ENCODE data around the gene FLNB. TPM values are rescaled to one million over a fixed set of nuclear protein-coding genes. Genes with fewer than 3 reads are reported as not detected.

Gene FLNB
- total RNA-seq, 2 experiments from 2014 or later: 14.6 TPM

GRCh38 chr3:58066842-58067241, 58.6 kb downstream of the FLNB start:
- Mint-ChIP-seq H3K9me3 (no peaks in the 10 kb centered on the region), H3K36me3 (no peaks in the 10 kb centered on the region), H3K4me1 (peaks cover 4% of the 10 kb centered on the region), H3K27ac (no peak overlapping the region), H3K4me3 (no peak overlapping the region), H3K27me3 (no peaks in the 10 kb centered on the region)
- DNase-seq (no peak), ATAC-seq (ENCODE audit: low read depth) (no peak)
- POLR2A ChIA-PET: no interaction called here

DNA sequence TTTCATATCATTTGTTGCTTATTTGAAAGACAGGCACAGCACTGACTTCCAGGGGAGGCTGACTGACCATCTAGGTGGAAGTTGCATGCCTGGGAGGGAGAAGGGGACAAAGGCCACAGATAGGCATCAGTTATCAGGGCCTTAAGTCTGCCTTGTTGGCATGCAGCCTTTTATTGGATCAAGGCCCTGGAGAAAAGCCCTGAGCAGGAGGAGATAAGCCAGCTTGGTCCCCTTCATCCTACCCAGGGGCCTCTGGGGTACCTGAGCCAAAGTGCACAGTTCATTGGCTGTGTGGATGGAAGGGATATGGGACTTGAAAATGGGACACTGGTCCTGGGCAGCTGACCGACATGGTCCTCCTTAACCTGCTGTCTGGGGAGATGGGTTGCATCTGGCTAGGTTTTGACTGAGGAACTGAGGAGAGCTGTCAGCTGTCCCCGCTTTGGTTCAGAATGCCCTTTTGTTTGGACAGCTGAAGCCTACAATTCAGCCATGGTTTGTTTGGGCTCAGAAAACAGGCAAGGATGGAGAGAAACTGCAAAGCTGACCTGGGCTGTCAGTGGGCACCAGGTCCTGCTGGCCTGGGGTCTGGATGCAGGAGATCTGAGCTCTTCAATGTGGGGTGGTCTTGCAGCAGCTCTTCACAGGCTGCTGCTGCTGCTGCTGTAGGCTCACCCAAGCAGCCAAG, 60.0 kb downstream of the FLNB start:
- Mint-ChIP-seq H3K4me1 (peaks cover 2% of the 10 kb centered on the region), H3K9me3 (no peaks in the 10 kb centered on the region), H3K27me3 (no peaks in the 10 kb centered on the region), H3K4me3 (no peak overlapping the region), H3K27ac (no peak overlapping the region), H3K36me3 (no peaks in the 10 kb centered on the region)
- no peak for ATAC-seq (ENCODE audit: low read depth)
- no peak for DNase-seq
- POLR2A ChIA-PET: no interaction called here

DNA sequence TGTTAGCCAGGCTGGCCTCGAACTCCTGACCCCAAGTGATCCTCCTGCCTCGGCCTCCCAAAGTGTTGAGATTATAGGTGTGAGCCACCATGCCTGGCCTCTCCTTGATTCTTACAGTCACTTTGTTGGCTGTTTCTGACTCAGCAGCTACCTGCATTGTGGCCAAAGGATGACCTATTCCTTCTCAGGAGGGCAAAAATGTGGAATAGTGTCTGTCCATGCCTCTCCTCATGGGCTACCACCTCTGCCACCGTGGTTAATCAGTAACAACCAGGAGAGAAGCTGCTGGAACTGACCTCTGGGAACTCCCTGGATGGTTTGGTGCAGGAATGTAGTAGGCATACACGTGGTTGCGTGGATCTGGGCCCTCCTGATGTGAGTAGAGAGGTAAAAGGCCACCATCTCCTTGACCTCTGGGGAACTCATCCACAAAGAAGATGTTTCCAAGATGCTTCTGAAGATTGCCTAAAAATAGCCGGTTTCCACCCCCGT, 63.3 kb downstream of the FLNB start:
- Mint-ChIP-seq H3K4me1 (peaks cover 13% of the 10 kb centered on the region), H3K27me3 (peaks cover 4% of the 10 kb centered on the region), H3K4me3 (no peak overlapping the region), H3K27ac (no peak overlapping the region), H3K9me3 (peaks cover 6% of the 10 kb centered on the region), H3K36me3 (peaks cover 7% of the 10 kb centered on the region)
- DNase-seq (no peak), ATAC-seq (ENCODE audit: low read depth) (no peak)
- POLR2A ChIA-PET: no interaction called here

DNA sequence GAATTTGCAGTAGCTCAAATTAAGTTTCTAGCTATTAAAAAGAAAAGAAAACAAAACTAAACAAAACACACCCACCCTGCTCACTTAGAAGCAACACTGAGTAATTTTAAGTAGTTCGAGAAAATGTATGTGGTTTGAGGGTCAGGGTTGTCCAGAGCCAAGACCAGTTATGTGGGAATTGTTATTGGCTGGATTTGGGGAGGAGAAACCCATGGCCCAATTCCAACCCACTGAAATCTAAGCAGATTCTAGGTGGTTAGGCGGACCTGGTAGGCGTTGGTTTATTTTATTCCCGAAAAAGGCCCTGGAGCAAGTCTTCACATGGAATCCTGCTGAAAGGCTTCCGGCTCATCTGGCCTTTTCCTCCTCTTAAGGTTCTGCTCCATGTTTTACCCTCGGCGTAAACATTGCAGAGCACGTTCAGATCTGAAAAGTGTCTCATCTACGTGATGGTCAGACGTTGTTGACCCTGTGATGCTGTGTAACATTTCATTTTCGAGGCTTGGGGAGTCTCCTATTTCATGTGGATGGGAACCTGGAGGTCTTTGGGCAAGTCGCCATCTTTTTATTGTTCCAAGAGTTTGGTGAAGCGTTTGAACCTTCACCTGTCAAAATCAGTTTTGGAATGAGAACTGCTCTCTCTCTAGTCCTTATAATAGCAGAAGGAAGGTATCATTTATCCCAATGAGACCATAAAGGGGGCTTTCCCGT, 64.0 kb downstream of the FLNB start:
- Mint-ChIP-seq H3K4me3 (no peak overlapping the region), H3K27ac (no peak overlapping the region), H3K27me3 (peaks cover 4% of the 10 kb centered on the region), H3K9me3 (peaks cover 6% of the 10 kb centered on the region), H3K4me1 (peaks cover 13% of the 10 kb centered on the region), H3K36me3 (peaks cover 7% of the 10 kb centered on the region)
- DNase-seq (no peak), ATAC-seq (ENCODE audit: low read depth) (no peak)
- POLR2A ChIA-PET: no interaction called here

GRCh38 chr3:58072763-58073130, 64.5 kb downstream of the FLNB start:
- H3K27ac Mint-ChIP-seq: no peak overlapping the region
- H3K4me3 Mint-ChIP-seq: no peak overlapping the region
- peaks cover 13% of the 10 kb centered on the region for H3K4me1 Mint-ChIP-seq
- DNase-seq: no peak
- peaks cover 6% of the 10 kb centered on the region for H3K9me3 Mint-ChIP-seq
- peaks cover 8% of the 10 kb centered on the region for H3K36me3 Mint-ChIP-seq
- no peak for ATAC-seq (ENCODE audit: low read depth)
- peaks cover 4% of the 10 kb centered on the region for H3K27me3 Mint-ChIP-seq
- POLR2A ChIA-PET: no interaction called here

GRCh38 chr3:58073301-58074108, 65.3 kb downstream of the FLNB start:
- ATAC-seq (ENCODE audit: low read depth) (no peak), DNase-seq (no peak)
- Mint-ChIP-seq H3K27me3 (peaks cover 4% of the 10 kb centered on the region), H3K4me1 (peaks cover 13% of the 10 kb centered on the region), H3K4me3 (no peak overlapping the region), H3K36me3 (peaks cover 8% of the 10 kb centered on the region), H3K9me3 (peaks cover 6% of the 10 kb centered on the region), H3K27ac (no peak overlapping the region)
- POLR2A ChIA-PET: no interaction called here

GRCh38 chr3:58074116-58074715, 66.0 kb downstream of the FLNB start:
- ATAC-seq (ENCODE audit: low read depth) (no peak), DNase-seq (no peak)
- peak overlapping the region; percentile 8 for H3K4me3 Mint-ChIP-seq
- H3K27ac Mint-ChIP-seq: no peak overlapping the region
- peaks cover 10% of the 10 kb centered on the region for H3K36me3 Mint-ChIP-seq
- peaks cover 4% of the 10 kb centered on the region for H3K27me3 Mint-ChIP-seq
- peaks cover 6% of the 10 kb centered on the region for H3K9me3 Mint-ChIP-seq
- H3K4me1 Mint-ChIP-seq: peaks cover 13% of the 10 kb centered on the region
- POLR2A ChIA-PET: no interaction called here

- peaks cover 6% of the 10 kb centered on the region for H3K9me3 Mint-ChIP-seq
- H3K27ac Mint-ChIP-seq: no peak overlapping the region
- ATAC-seq (ENCODE audit: low read depth): no peak
- no peak for DNase-seq
- H3K27me3 Mint-ChIP-seq: peaks cover 4% of the 10 kb centered on the region
- H3K36me3 Mint-ChIP-seq: peaks cover 15% of the 10 kb centered on the region
- POLR2A ChIA-PET: no interaction called here
- H3K4me3 Mint-ChIP-seq: no peak overlapping the region
- H3K4me1 Mint-ChIP-seq: peaks cover 15% of the 10 kb centered on the region
These were observed 66.8 kb downstream of the FLNB start for GRCh38 chr3:58074997-58075396.

DNA sequence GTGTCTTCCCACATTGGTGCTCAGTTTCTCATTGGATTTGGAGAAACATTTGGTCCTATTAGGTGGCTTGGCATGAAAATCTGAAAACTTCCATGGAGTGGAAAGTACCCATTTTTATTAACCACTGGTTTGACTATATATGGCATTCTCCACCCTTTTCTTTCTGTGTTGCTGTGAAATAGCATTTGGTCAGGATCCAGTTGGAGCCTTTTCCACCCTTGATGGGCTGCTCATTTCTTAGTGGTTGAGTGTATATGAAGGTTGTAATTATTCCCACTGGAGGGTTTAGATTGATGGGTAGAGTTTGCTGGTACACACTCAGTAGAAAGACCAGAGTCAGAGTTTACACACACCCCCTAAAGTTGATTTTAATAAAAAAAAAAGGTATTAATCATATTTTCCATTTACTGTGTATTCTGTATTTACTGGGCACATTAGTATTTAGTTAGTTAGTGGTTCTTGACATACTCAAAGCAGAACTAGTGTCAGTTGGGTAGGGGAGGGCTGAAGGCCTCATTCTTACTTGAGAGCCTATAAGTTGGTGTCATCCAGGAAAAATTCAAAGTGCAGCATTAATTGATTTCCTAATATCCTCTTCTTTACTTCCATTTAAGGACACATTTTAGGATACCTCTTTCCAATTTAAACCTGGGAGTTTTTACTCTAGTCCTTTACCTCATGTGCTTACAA, 69.5 kb downstream of the FLNB start:
- POLR2A ChIA-PET: no interaction called here
- DNase-seq: no peak
- Mint-ChIP-seq H3K4me1 (peaks cover 29% of the 10 kb centered on the region), H3K36me3 (peaks cover 21% of the 10 kb centered on the region), H3K27ac (no peak overlapping the region), H3K4me3 (no peak overlapping the region), H3K9me3 (peaks cover 6% of the 10 kb centered on the region), H3K27me3 (peaks cover 4% of the 10 kb centered on the region)
- no peak for ATAC-seq (ENCODE audit: low read depth)

GRCh38 chr3:58078610-58079009, 70.4 kb downstream of the FLNB start:
- ATAC-seq (ENCODE audit: low read depth) (no peak), DNase-seq (no peak)
- H3K27me3 Mint-ChIP-seq: peaks cover 4% of the 10 kb centered on the region
- peaks cover 21% of the 10 kb centered on the region for H3K36me3 Mint-ChIP-seq
- peaks cover 6% of the 10 kb centered on the region for H3K9me3 Mint-ChIP-seq
- no peak overlapping the region for H3K27ac Mint-ChIP-seq
- no peak overlapping the region for H3K4me3 Mint-ChIP-seq
- POLR2A ChIA-PET: no interaction called here
- H3K4me1 Mint-ChIP-seq: peaks cover 29% of the 10 kb centered on the region

DNA sequence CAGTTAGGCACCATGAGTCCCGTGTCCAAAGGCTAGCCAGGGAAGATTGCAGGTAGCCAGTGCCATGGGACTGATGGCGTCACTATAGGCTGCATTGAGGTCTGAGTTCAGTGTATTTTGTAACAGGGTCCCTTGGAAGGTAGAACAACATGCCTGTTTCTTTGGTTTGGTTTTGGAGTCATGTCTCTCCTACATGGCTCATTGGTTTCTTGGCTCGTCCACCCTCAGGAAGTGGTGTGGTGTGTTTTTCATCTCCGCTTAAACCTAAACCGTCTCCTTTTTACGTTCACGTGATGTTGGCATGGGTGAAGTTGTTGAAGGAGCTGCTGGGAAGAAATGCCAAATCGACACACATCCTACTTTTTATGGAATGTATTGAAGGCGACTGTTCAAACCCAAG, 71.6 kb downstream of the FLNB start:
- Mint-ChIP-seq H3K4me1 (peaks cover 28% of the 10 kb centered on the region), H3K27ac (no peak overlapping the region), H3K4me3 (no peak overlapping the region), H3K9me3 (peaks cover 6% of the 10 kb centered on the region), H3K27me3 (peaks cover 4% of the 10 kb centered on the region), H3K36me3 (peaks cover 21% of the 10 kb centered on the region)
- no peak for ATAC-seq (ENCODE audit: low read depth)
- POLR2A ChIA-PET: no interaction called here
- no peak for DNase-seq

GRCh38 chr3:58082047-58082446, 73.8 kb downstream of the FLNB start:
- peak; percentile 77 for ATAC-seq (ENCODE audit: low read depth)

DNA sequence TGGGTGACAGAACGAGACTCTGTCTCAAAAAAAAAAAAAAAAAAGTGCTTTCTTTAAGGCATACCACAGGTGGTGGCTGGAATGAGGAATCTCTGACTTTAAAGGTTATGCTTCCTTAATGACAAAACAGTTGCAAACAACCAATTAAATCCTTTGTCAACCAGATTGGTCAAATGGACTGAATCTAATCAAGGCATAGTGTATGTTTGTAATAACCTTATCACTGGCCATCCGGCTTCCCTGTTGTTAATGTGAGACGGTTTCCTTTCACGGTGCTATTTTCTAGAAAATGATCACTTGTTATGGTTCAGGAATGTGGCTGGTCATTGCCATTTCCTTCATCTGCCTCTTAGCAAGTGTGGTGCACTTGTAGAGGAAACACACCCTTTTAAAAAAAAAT, 75.9 kb downstream of the FLNB start:
- H3K27ac Mint-ChIP-seq: no peak overlapping the region
- H3K4me1 Mint-ChIP-seq: peaks cover 34% of the 10 kb centered on the region
- H3K36me3 Mint-ChIP-seq: peaks cover 10% of the 10 kb centered on the region
- H3K9me3 Mint-ChIP-seq: no peaks in the 10 kb centered on the region
- no peaks in the 10 kb centered on the region for H3K27me3 Mint-ChIP-seq
- DNase-seq (no peak), ATAC-seq (ENCODE audit: low read depth) (no peak)
- POLR2A ChIA-PET: no interaction called here
- H3K4me3 Mint-ChIP-seq: no peak overlapping the region

More at GRCh38 chr3:58082047-58082446, 73.8 kb downstream of the FLNB start:
- POLR2A ChIA-PET: interaction anchor here (0.6 kb wide), 1 partner anchor 95 kb away, joined by 6 read pairs; no protein-coding TSS in a partner anchor
- peak overlapping the region; percentile 61 for H3K27ac Mint-ChIP-seq
- DNase-seq: peak; percentile 37
- H3K27me3 Mint-ChIP-seq: no peaks in the 10 kb centered on the region
- H3K4me1 Mint-ChIP-seq: peaks cover 34% of the 10 kb centered on the region
- H3K36me3 Mint-ChIP-seq: peaks cover 14% of the 10 kb centered on the region
- H3K9me3 Mint-ChIP-seq: no peaks in the 10 kb centered on the region
- H3K4me3 Mint-ChIP-seq: peak overlapping the region; percentile 61

All from activated naive CD8-positive, alpha-beta T cell treated with anti-CD3 and anti-CD28 coated beads, Interleukin-2, amount 10 ng/mL, durations not matched to agents 7 days and 5 days (primary cell).